ENCODE data around the gene FICD. TPM values are rescaled to one million over a fixed set of nuclear protein-coding genes. Genes with fewer than 3 reads are reported as not detected.

The FICD gene
- total and polyA plus RNA-seq, 9 of the 15 experiments (the other 6 are each of a cell fraction or from before 2014, with no cell fraction given), result 0.88 to 4.5 (median 1.9) TPM

DNA sequence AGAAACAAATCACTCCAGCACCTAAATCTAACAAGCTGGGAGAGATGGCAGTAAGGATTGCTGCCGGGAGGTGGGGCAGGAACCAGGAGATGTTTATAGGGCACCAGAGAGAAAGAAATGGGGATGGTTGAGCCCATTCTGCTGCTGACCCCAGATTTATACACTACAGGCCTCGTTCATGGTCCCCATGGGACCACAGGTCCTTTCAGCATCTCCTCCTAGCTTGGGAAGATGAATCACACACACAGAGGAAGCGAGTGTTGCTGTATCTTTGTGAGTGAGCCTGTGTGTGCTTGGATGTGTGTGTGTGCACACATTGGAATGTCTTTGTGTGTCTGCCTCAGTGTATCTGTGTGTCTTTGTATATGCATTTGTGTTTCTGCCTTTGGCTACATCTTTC lies 49.7 kb upstream of the FICD start (continued):
- TF ChIP-seq, protein P1, sequence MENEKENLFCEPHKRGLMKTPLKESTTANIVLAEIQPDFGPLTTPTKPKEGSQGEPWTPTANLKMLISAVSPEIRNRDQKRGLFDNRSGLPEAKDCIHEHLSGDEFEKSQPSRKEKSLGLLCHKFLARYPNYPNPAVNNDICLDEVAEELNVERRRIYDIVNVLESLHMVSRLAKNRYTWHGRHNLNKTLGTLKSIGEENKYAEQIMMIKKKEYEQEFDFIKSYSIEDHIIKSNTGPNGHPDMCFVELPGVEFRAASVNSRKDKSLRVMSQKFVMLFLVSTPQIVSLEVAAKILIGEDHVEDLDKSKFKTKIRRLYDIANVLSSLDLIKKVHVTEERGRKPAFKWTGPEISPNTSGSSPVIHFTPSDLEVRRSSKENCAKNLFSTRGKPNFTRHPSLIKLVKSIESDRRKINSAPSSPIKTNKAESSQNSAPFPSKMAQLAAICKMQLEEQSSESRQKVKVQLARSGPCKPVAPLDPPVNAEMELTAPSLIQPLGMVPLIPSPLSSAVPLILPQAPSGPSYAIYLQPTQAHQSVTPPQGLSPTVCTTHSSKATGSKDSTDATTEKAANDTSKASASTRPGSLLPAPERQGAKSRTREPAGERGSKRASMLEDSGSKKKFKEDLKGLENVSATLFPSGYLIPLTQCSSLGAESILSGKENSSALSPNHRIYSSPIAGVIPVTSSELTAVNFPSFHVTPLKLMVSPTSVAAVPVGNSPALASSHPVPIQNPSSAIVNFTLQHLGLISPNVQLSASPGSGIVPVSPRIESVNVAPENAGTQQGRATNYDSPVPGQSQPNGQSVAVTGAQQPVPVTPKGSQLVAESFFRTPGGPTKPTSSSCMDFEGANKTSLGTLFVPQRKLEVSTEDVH (IDR thresholded peaks at IDR 0.05; ENCODE audit: low read depth, partially characterized antibody), result no peak
- no peak for TF ChIP-seq XRCC3 (IDR thresholded peaks at IDR 0.05)
- TF ChIP-seq FIP1L1 (IDR thresholded peaks at IDR 0.05; ENCODE audit: low read depth, low read length, poor library complexity, severe bottlenecking), result no peak
- no peak for TF ChIP-seq ZNF121 (CRISPR knock-in tag; conservative IDR thresholded peaks at IDR 0.05)
- TF ChIP-seq EP400 (IDR thresholded peaks at IDR 0.05), result no peak
- TF ChIP-seq HCFC1 (IDR thresholded peaks at IDR 0.05; ENCODE audit: low read depth, low read length), result no peak
- no peak for TF ChIP-seq ZC3H8 (IDR thresholded peaks at IDR 0.05)
- no peak for TF ChIP-seq NFIC (IDR thresholded peaks at IDR 0.05)

DNA sequence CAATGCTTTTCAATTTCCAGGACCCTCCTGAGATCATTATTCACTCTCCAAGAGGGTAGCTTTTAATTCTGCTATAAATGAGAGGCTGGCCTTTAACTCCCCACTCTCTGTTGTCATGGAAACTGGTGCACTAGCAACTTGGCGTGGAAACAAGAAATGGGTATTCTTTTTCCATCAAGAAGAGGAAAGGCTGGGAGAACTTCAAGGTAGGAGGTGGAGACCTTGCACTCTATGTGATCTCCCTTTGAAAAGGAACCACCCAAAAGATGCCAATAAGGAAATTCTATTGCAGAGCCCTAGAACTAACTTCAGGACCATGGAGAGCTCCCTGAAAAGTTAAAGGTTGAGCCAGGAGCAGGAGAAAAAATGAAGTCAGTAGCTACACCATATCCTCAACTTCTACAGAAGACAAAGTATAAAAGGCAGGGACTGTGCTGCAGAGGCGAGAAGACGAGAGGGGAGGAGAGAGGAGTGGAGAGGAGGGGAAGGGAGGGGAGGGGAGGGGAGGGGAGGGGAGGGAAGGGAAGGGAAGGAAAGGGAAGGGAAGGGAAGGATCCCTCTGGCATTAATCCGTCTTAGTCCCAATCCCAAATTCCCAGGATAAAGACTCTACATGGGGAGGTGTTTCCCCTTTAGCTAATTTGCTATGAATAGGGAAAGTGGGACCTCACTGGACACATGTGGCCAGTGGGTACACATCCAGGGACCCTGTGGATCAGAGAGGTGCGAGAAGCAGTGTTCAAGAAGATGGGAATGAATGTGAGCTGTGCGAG lies 46.7 kb upstream of the FICD start:
- Histone ChIP-seq H3K27me3 (ENCODE audit: control insufficient read depth in 2 of 2, insufficient read depth in 2 of 2, low read length in 2 of 2) (peaks cover 0 to 7% of the 10 kb centered on the region in 2 experiments; a peak in 2 of 5 replicates), H3K4me1 (replicated peaks in 1 of 2; ENCODE audit: control insufficient read depth in 2 of 2, insufficient read depth in 2 of 2, low read length in 2 of 2) (no peaks in the 10 kb centered on the region), H3K9ac (ENCODE audit: insufficient read depth in 1 of 2, low read depth in 2 of 2, low read length in 2 of 2) (no peak overlapping the region), H3K9me3 (replicated peaks; ENCODE audit: control insufficient read depth, insufficient read depth, low read depth, low read length) (no peaks in the 10 kb centered on the region), H3K36me3 (ENCODE audit: control insufficient read depth, insufficient read depth, low read length) (no peaks in the 10 kb centered on the region), H3K4me2 (ENCODE audit: insufficient read depth, low read length) (no peak overlapping the region), H3K79me2 (ENCODE audit: control insufficient read depth, insufficient read depth, low read length) (no peaks in the 10 kb centered on the region), H4K20me1 (replicated peaks; ENCODE audit: control insufficient read depth, insufficient read depth, low read length) (no peaks in the 10 kb centered on the region), H3K9me1 (ENCODE audit: control insufficient read depth, insufficient read depth, low read length) (no peaks in the 10 kb centered on the region), H3K4me3 (no peak overlapping the region), H3K27ac (ENCODE audit: extremely low read depth, low read depth, low read length) (no peak overlapping the region), H2AFZ (ENCODE audit: low read depth, low read length) (no peak overlapping the region)
- no TSS peak for BruUV-seq (replicated peaks)
- peak; percentile 54 to 61 (median 57) for DNase-seq (ENCODE audit: extremely low read depth in 1 of 4, low spot score in 3 of 4)
- CTCF ChIA-PET (ENCODE audit: low intra/inter-chr PET ratio), result no interaction called here
- intact Hi-C loops (cut with micrococcal nuclease) (no loop called here), in situ Hi-C loops (cut with MboI) (no loop called here)
- WGBS (ENCODE audit: insufficient coverage, low coverage, missing lambda C conversion rate), result 1% methylated on average over 4 of the region's 6 CpGs
- ATAC-seq, result no peak
- FAIRE-seq, result peak; percentile 79
- POLR2A ChIA-PET, result interaction anchor here (0.7 to 1.5 kb wide), 4 partner anchors 11 to 648 kb away, joined by 3 read pairs; no protein-coding TSS in a partner anchor
- TF ChIP-seq, protein P2, sequence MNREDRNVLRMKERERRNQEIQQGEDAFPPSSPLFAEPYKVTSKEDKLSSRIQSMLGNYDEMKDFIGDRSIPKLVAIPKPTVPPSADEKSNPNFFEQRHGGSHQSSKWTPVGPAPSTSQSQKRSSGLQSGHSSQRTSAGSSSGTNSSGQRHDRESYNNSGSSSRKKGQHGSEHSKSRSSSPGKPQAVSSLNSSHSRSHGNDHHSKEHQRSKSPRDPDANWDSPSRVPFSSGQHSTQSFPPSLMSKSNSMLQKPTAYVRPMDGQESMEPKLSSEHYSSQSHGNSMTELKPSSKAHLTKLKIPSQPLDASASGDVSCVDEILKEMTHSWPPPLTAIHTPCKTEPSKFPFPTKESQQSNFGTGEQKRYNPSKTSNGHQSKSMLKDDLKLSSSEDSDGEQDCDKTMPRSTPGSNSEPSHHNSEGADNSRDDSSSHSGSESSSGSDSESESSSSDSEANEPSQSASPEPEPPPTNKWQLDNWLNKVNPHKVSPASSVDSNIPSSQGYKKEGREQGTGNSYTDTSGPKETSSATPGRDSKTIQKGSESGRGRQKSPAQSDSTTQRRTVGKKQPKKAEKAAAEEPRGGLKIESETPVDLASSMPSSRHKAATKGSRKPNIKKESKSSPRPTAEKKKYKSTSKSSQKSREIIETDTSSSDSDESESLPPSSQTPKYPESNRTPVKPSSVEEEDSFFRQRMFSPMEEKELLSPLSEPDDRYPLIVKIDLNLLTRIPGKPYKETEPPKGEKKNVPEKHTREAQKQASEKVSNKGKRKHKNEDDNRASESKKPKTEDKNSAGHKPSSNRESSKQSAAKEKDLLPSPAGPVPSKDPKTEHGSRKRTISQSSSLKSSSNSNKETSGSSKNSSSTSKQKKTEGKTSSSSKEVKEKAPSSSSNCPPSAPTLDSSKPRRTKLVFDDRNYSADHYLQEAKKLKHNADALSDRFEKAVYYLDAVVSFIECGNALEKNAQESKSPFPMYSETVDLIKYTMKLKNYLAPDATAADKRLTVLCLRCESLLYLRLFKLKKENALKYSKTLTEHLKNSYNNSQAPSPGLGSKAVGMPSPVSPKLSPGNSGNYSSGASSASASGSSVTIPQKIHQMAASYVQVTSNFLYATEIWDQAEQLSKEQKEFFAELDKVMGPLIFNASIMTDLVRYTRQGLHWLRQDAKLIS (CRISPR knock-in tag; IDR thresholded peaks at IDR 0.05), result no peak
- no peak for TF ChIP-seq TCF3 (CRISPR knock-in tag; IDR thresholded peaks at IDR 0.05)
- peak; percentile 90 for TF ChIP-seq MIER1 (IDR thresholded peaks at IDR 0.05; ENCODE audit: low read depth)
- peak; percentile 63 for TF ChIP-seq PCBP1 (IDR thresholded peaks at IDR 0.05; ENCODE audit: low read depth, low read length, poor library complexity, severe bottlenecking)
- TF ChIP-seq ZNF133 (CRISPR knock-in tag; IDR thresholded peaks at IDR 0.05), result no peak
- TF ChIP-seq ZNF124 (CRISPR knock-in tag; IDR thresholded peaks at IDR 0.05), result no peak

Measured in K562 (cell line).